ENCODE data around the gene AHR. TPM values are rescaled to one million over a fixed set of nuclear protein-coding genes. Genes with fewer than 3 reads are reported as not detected.

The AHR gene
- total and polyA plus RNA-seq, 2 donors (not counting 3 experiments of a cell fraction or from before 2014, with no cell fraction given): 4.8 to 31.8 TPM

GRCh38 chr7:17311194-17311593, 12.7 kb downstream of the AHR start:
- Histone ChIP-seq H3K36me3 (ENCODE audit: control insufficient read depth in 2 of 2, extremely low read depth in 1 of 2, insufficient read depth in 2 of 2, low read length in 2 of 2) (peaks cover 0 to 3% of the 10 kb centered on the region in 2 experiments), H3K4me2 (ENCODE audit: insufficient read depth, low read length) (no peak overlapping the region), H2AFZ (ENCODE audit: low read depth, low read length) (no peak overlapping the region), H3K9me1 (replicated peaks; ENCODE audit: control insufficient read depth, extremely low read depth, insufficient read depth, low read length) (no peaks in the 10 kb centered on the region), H3K27ac (ENCODE audit: insufficient read depth, low read depth, low read length) (no peak overlapping the region), H3K4me3 (replicated peaks in 1 of 3; ENCODE audit: insufficient read depth in 1 of 3, low read depth in 1 of 3, low read length in 3 of 3) (no peak overlapping the region), H3K27me3 (ENCODE audit: control insufficient read depth in 2 of 2, insufficient read depth in 2 of 2, low read length in 2 of 2) (no peaks in the 10 kb centered on the region), H3K4me1 (ENCODE audit: control insufficient read depth, extremely low read depth, insufficient read depth, low read length) (peaks cover 40% of the 10 kb centered on the region), H3K79me2 (ENCODE audit: control insufficient read depth, insufficient read depth, low read length) (peaks cover 50% of the 10 kb centered on the region), H3K9me3 (replicated peaks; ENCODE audit: control insufficient read depth, insufficient read depth, low read length) (no peaks in the 10 kb centered on the region), H3K9ac (replicated peaks; ENCODE audit: extremely low read depth, insufficient read depth, low read length) (no peak overlapping the region), H4K20me1 (replicated peaks; ENCODE audit: control insufficient read depth, extremely low read depth, insufficient read depth, low read length) (no peaks in the 10 kb centered on the region)
- BruUV-seq (replicated peaks): no TSS peak
- TF ChIP-seq POLR2AphosphoS5 (IDR thresholded peaks at IDR 0.05; ENCODE audit: insufficient read depth, low read depth, low read length): no peak
- no peak for TF ChIP-seq GATA2 (IDR thresholded peaks at IDR 0.05; ENCODE audit: insufficient read depth, insufficient read length, low read depth, low read length)
- TF ChIP-seq FOS (IDR thresholded peaks at IDR 0.05; ENCODE audit: borderline replicate concordance, insufficient read depth, low read length): no peak
- TF ChIP-seq, protein P1, sequence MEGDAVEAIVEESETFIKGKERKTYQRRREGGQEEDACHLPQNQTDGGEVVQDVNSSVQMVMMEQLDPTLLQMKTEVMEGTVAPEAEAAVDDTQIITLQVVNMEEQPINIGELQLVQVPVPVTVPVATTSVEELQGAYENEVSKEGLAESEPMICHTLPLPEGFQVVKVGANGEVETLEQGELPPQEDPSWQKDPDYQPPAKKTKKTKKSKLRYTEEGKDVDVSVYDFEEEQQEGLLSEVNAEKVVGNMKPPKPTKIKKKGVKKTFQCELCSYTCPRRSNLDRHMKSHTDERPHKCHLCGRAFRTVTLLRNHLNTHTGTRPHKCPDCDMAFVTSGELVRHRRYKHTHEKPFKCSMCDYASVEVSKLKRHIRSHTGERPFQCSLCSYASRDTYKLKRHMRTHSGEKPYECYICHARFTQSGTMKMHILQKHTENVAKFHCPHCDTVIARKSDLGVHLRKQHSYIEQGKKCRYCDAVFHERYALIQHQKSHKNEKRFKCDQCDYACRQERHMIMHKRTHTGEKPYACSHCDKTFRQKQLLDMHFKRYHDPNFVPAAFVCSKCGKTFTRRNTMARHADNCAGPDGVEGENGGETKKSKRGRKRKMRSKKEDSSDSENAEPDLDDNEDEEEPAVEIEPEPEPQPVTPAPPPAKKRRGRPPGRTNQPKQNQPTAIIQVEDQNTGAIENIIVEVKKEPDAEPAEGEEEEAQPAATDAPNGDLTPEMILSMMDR (IDR thresholded peaks at IDR 0.05; ENCODE audit: extremely low read depth in 1 of 2, insufficient read depth in 1 of 2, low read depth in 1 of 2, low read length in 2 of 2): no peak
- no peak for TF ChIP-seq POLR2A (IDR thresholded peaks at IDR 0.05; ENCODE audit: low read depth, low read length)
- no peak for TF ChIP-seq MYC (IDR thresholded peaks at IDR 0.05; ENCODE audit: low read depth, low read length)
- TF ChIP-seq, protein P2, sequence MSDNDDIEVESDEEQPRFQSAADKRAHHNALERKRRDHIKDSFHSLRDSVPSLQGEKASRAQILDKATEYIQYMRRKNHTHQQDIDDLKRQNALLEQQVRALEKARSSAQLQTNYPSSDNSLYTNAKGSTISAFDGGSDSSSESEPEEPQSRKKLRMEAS (IDR thresholded peaks at IDR 0.05; ENCODE audit: insufficient read depth, insufficient read length): no peak
- no peak for TF ChIP-seq EZH2 (IDR thresholded peaks at IDR 0.05; ENCODE audit: borderline replicate concordance, low read depth, low read length, severe bottlenecking)
- TF ChIP-seq JUN (IDR thresholded peaks at IDR 0.05; ENCODE audit: borderline replicate concordance, insufficient read depth, insufficient read length, low read depth): no peak
- POLR2A ChIA-PET: interaction anchor here (0.6 kb wide), 1 partner anchor 13 kb away, joined by 3 read pairs; the partner anchor contains the start of gene AHR
- intact Hi-C loops (cut with micrococcal nuclease): no loop called here
- no peak for FAIRE-seq
- CTCF ChIA-PET: interaction anchor here (1.1 to 6.1 kb wide), 4 partner anchors 9 to 370 kb away, joined by 3 to 57 read pairs (median 4); no protein-coding TSS in a partner anchor
- dilution Hi-C loops (cut with MboI; ENCODE audit: extremely low pct_ligation_motif_present, low sequenced_read_pairs): no loop called here
- no peak for DNase-seq (ENCODE audit: low read depth, low spot score)

Measured in endothelial cell of umbilical vein (primary cell).